HepG2 (cell line): ENCODE measurements around the gene KCND1. TPM values are rescaled to one million over a fixed set of nuclear protein-coding genes. Genes with fewer than 3 reads are reported as not detected.

ENCODE experiments used
- AKAP8 ChIP-seq: sonication (generic); formaldehyde crosslinking; IDR thresholded peaks from 2 replicates; pipeline ENCODE4 v1.5.1; 2020; ENCODE audit warnings: mild to moderate bottlenecking, missing genetic modification reagents
- DMAP1 ChIP-seq: IDR thresholded peaks from 2 replicates; pipeline ENCODE4 v1.6.1; 2016
- DPF2 ChIP-seq: sonication (generic); formaldehyde crosslinking; IDR thresholded peaks from 2 replicates; pipeline ENCODE4 v1.4.0; 2020; ENCODE audit warnings: mild to moderate bottlenecking, low read depth, missing genetic modification reagents, borderline replicate concordance
- MBD4 ChIP-seq: IDR thresholded peaks from 2 replicates; pipeline ENCODE4 v1.6.1; 2012; ENCODE audit warnings: low read length, inconsistent platforms, borderline replicate concordance
- MBNL3 ChIP-seq: fragments of 250-450 bp; sonication (Bioruptor Pico); conservative IDR thresholded peaks from 2 replicates; pipeline ENCODE4 v1.8.0; 2022; ENCODE audit warnings: mild to moderate bottlenecking, inconsistent platforms
- MEIS1 ChIP-seq: sonication (generic); formaldehyde crosslinking; IDR thresholded peaks from 2 replicates; pipeline ENCODE4 v1.9.0; 2021; ENCODE audit warnings: mild to moderate bottlenecking, missing genetic modification reagents, moderate library complexity, borderline replicate concordance
- MEIS2 ChIP-seq: sonication (generic); formaldehyde crosslinking; IDR thresholded peaks from 2 replicates; pipeline ENCODE4 v1.9.0; 2021; ENCODE audit warnings: mild to moderate bottlenecking, missing genetic modification reagents
- NCOA5 ChIP-seq: sonication (generic); formaldehyde crosslinking; IDR thresholded peaks from 2 replicates; pipeline ENCODE4 v1.4.0; 2020; ENCODE audit warnings: missing genetic modification reagents
- RBAK ChIP-seq: sonication (generic); formaldehyde crosslinking; IDR thresholded peaks from 2 replicates; pipeline ENCODE4 v1.5.1; 2020; ENCODE audit warnings: mild to moderate bottlenecking, missing genetic modification reagents
- RBM39 ChIP-seq: fragments of 200-400 bp; formaldehyde crosslinking; IDR thresholded peaks from one replicate; pipeline ENCODE4 v1.6.1; 2018; ENCODE audit warnings: antibody characterized with exemption, mild to moderate bottlenecking, low read depth, low read length; ENCODE audit not compliant: poor library complexity, severe bottlenecking
- SKI ChIP-seq: fragments of 450-650 bp; IDR thresholded peaks from one replicate; pipeline ENCODE4 v1.6.1; 2018; ENCODE audit warnings: mild to moderate bottlenecking; ENCODE audit not compliant: partially characterized antibody
- SRSF9 ChIP-seq: fragments of 200-400 bp; formaldehyde crosslinking; IDR thresholded peaks from 2 replicates; pipeline ENCODE4 v1.6.1; 2018; ENCODE audit warnings: borderline replicate concordance, mild to moderate bottlenecking, low read depth, low read length; ENCODE audit not compliant: insufficient read depth, poor library complexity, severe bottlenecking
- STAT5B ChIP-seq: sonication (generic); formaldehyde crosslinking; IDR thresholded peaks from 2 replicates; pipeline ENCODE4 v1.4.0; 2020; ENCODE audit warnings: missing genetic modification reagents
- ZFP90 ChIP-seq: sonication (generic); formaldehyde crosslinking; IDR thresholded peaks from 2 replicates; pipeline ENCODE4 v1.8.0; 2022; ENCODE audit warnings: missing genetic modification reagents, mild to moderate bottlenecking, inconsistent platforms, borderline replicate concordance
- ZNF296 ChIP-seq: sonication (generic); formaldehyde crosslinking; conservative IDR thresholded peaks from 2 replicates; pipeline ENCODE4 v1.5.0; 2020; ENCODE audit warnings: mild to moderate bottlenecking, missing genetic modification reagents
- ZNF333 ChIP-seq: sonication (generic); formaldehyde crosslinking; IDR thresholded peaks from 2 replicates; pipeline ENCODE4 v1.4.0; 2020; ENCODE audit warnings: mild to moderate bottlenecking, missing genetic modification reagents, borderline replicate concordance
- ZNF34 ChIP-seq: sonication (generic); formaldehyde crosslinking; IDR thresholded peaks from 2 replicates; pipeline ENCODE4 v1.4.0; 2020; ENCODE audit warnings: mild to moderate bottlenecking, missing genetic modification reagents, borderline replicate concordance
- ZNF343 ChIP-seq: sonication (generic); formaldehyde crosslinking; IDR thresholded peaks from 2 replicates; pipeline ENCODE4 v1.4.0; 2020; ENCODE audit warnings: mild to moderate bottlenecking, missing genetic modification reagents
- ZNF766 ChIP-seq: sonication (generic); formaldehyde crosslinking; IDR thresholded peaks from 2 replicates; pipeline ENCODE4 v1.5.0; 2020; ENCODE audit warnings: missing genetic modification reagents, borderline replicate concordance
- ZNF772 ChIP-seq: sonication (generic); formaldehyde crosslinking; IDR thresholded peaks from 2 replicates; pipeline ENCODE4 v1.5.0; 2020; ENCODE audit warnings: mild to moderate bottlenecking, missing genetic modification reagents
- ZNF776 ChIP-seq: sonication (generic); formaldehyde crosslinking; IDR thresholded peaks from 2 replicates; pipeline ENCODE4 v1.4.0; 2020; ENCODE audit warnings: mild to moderate bottlenecking, missing genetic modification reagents
- ZNF850 ChIP-seq: sonication (generic); formaldehyde crosslinking; conservative IDR thresholded peaks from 2 replicates; pipeline ENCODE4 v1.9.0; 2021; ENCODE audit warnings: mild to moderate bottlenecking, missing genetic modification reagents
- ZNF883 ChIP-seq: sonication (generic); formaldehyde crosslinking; IDR thresholded peaks from 2 replicates; pipeline ENCODE4 v1.5.1; 2020; ENCODE audit warnings: mild to moderate bottlenecking, missing genetic modification reagents; ENCODE audit errors: not compliant biosample characterization
- polyA plus RNA-seq, 8 experiments: library from polyadenylated mRNA; depleted of rRNA in 3 of 8; stranded (reverse) in 7 of 8; unstranded in 1 of 8; fragments of >200 nt; fragmentation: Illumina TruSeq in 4 of 8; extraction: Trizol in 4 of 8; gene quantifications; 2 replicates each; pipeline versions ENCODE4 v1.2.1 to v1.2.3, GENCODE V29; 2011 to 2016; ENCODE audit warnings: low read depth in 4 of 8, missing spikeins in 1 of 8, mixed read lengths in 1 of 8; ENCODE audit not compliant: insufficient read depth in 1 of 8
- total RNA-seq, 5 experiments: library from RNA; depleted of rRNA; stranded (reverse); fragments of >200 nt; fragmentation: Illumina TruSeq; extraction: Trizol; gene quantifications; 2 replicates each; pipeline ENCODE4 v1.2.3, GENCODE V29; 2016; ENCODE audit warnings: low read depth in 1 of 5
- TF ChIP-seq, protein P1 (sequence below): sonication (generic); formaldehyde crosslinking; IDR thresholded peaks from 2 replicates; pipeline ENCODE4 v1.8.0; 2022; ENCODE audit warnings: missing genetic modification reagents, low read depth, mild to moderate bottlenecking, borderline replicate concordance
- TF ChIP-seq, protein P2 (sequence below): IDR thresholded peaks from 2 replicates; pipeline ENCODE4 v1.6.1; 2016; ENCODE audit warnings: missing compliant biosample characterization, missing genetic modification reagents, borderline replicate concordance
- TF ChIP-seq, protein P3 (sequence below): sonication (generic); formaldehyde crosslinking; IDR thresholded peaks from 2 replicates; pipeline ENCODE4 v1.8.1; 2023; ENCODE audit warnings: mild to moderate bottlenecking, moderate library complexity, missing genetic modification reagents
- TF ChIP-seq, protein P4 (sequence below): IDR thresholded peaks from 2 replicates; pipeline ENCODE4 v1.6.1; 2016; ENCODE audit warnings: mild to moderate bottlenecking, missing biosample characterization, missing genetic modification reagents

The KCND1 gene
- total and polyA plus RNA-seq, 2 of the 13 experiments (the other 11 are each of a cell fraction or from before 2014, with no cell fraction given) = 0.07 to 0.30 TPM

DNA sequence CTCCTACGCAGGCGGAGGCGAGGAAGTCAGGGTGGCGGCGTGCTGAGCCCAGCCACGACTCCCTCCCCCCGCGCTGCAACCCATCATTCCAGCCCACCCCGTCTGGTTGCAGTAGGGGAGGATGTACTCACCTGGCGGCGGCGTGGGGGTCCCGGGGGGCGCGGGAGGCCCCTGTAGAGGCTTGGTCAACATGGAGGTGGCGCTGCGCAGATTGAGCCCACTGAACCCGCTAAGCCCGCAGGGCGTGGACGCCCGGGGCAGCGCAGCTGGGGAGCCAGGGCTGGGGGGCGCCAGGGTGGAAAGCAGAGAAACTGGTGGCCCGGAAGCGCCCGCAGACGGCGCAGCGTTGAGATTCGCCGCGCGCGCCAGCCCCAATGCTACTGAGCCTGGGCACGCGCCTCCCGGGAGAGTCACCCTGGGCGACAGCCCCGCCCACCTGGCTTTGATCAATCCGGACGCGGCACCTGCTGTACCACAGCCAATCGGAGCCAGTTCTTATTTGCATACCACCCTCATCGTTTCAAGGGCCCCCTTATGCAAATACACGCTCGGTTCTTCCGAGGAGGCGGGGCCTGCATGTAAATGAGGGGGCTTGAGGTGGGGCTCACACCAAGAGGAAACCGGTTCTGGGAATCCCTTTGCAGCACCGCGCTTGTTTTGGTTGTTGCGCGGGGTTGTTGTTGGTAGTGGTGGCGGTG is 52.9 kb downstream of the KCND1 start, which contains the start of gene PIM2 (continued):
- TF ChIP-seq MBD4 (no peak), DMAP1 (CRISPR knock-in tag) (no peak), ZNF883 (peak; percentile 35), ZNF34 (CRISPR knock-in tag) (no peak), SKI (no peak), RBM39 (no peak), DPF2 (CRISPR knock-in tag) (no peak), ZNF776 (CRISPR knock-in tag) (no peak), STAT5B (no peak), MEIS1 (CRISPR knock-in tag) (no peak), ZNF772 (no peak), ZNF850 (CRISPR knock-in tag) (no peak), RBAK (CRISPR knock-in tag) (no peak), AKAP8 (CRISPR knock-in tag) (no peak), ZNF296 (no peak), SRSF9 (no peak), MEIS2 (no peak), MBNL3 (no peak), ZNF333 (CRISPR knock-in tag) (no peak), ZFP90 (CRISPR knock-in tag) (no peak), ZNF343 (CRISPR knock-in tag) (no peak), NCOA5 (no peak), ZNF766 (CRISPR knock-in tag) (no peak)
- TF ChIP-seq, protein P1, sequence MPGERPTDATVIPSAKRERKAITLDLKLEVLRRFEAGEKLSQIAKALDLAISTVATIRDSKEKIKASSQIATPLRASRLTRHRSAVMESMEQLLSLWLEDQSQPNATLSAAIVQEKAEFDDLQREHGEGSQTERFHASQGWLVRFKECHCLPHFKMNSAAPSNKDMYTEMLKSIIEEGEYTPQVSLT (CRISPR knock-in tag) = no peak
- TF ChIP-seq, protein P2, sequence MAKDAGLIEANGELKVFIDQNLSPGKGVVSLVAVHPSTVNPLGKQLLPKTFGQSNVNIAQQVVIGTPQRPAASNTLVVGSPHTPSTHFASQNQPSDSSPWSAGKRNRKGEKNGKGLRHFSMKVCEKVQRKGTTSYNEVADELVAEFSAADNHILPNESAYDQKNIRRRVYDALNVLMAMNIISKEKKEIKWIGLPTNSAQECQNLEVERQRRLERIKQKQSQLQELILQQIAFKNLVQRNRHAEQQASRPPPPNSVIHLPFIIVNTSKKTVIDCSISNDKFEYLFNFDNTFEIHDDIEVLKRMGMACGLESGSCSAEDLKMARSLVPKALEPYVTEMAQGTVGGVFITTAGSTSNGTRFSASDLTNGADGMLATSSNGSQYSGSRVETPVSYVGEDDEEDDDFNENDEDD (CRISPR knock-in tag) = no peak
- TF ChIP-seq, protein P3, sequence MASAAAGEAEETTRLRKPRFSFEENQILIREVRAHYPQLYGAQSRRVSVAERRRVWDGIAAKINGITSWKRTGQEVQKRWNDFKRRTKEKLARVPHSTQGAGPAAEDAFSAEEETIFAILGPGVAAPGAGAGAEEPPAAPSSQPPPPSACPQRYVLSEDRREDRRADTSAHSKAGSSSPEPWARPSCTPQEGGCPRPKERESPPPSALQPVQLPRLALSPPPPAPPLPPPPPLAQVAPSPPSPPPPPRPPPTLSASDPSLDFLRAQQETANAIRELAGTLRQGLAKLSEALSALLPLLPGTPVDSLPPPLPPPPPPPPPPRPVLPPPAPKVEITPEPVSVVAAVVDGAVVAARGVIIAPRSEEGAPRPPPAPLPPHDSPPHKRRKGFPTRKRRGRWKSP = peak; percentile 18; the same call in 1 of the 2 replicates
- TF ChIP-seq, protein P4, sequence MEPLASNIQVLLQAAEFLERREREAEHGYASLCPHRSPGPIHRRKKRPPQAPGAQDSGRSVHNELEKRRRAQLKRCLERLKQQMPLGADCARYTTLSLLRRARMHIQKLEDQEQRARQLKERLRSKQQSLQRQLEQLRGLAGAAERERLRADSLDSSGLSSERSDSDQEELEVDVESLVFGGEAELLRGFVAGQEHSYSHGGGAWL (CRISPR knock-in tag) = no peak
